ENCODE measurements around the gene PTPN12.

Gene PTPN12

GRCh38 chr7:77580762-77581350 is 43.8 kb downstream of the PTPN12 start:
- Histone ChIP-seq H3K4me3 (IDR thresholded peaks at IDR 0.05; ENCODE audit: insufficient read depth, low read depth, low read length) (no peak overlapping the region), H3K4me2 (no peak overlapping the region), H2AFZ (ENCODE audit: low read depth) (no peak overlapping the region), H4K20me1 (ENCODE audit: insufficient read depth) (no peaks in the 10 kb centered on the region), H3K27ac (no peak overlapping the region), H3K9ac (no peak overlapping the region), H3K27me3 (ENCODE audit: insufficient read depth, low read depth) (no peaks in the 10 kb centered on the region), H3K79me2 (ENCODE audit: insufficient read depth, low read depth) (no peaks in the 10 kb centered on the region), H3K36me3 (ENCODE audit: insufficient read depth) (no peaks in the 10 kb centered on the region), H3K4me1 (ENCODE audit: low read depth, poor library complexity, severe bottlenecking) (no peaks in the 10 kb centered on the region)
- no peak for TF ChIP-seq CTCF (conservative IDR thresholded peaks at IDR 0.05; ENCODE audit: low read depth, low read length)

GRCh38 chr7:77587272-77587671 is 50.2 kb downstream of the PTPN12 start:
- Histone ChIP-seq H3K9ac (no peak overlapping the region), H3K27ac (no peak overlapping the region), H3K4me1 (ENCODE audit: low read depth, poor library complexity, severe bottlenecking) (no peaks in the 10 kb centered on the region), H3K79me2 (ENCODE audit: insufficient read depth, low read depth) (no peaks in the 10 kb centered on the region), H3K36me3 (ENCODE audit: insufficient read depth) (no peaks in the 10 kb centered on the region), H2AFZ (ENCODE audit: low read depth) (no peak overlapping the region), H4K20me1 (ENCODE audit: insufficient read depth) (no peaks in the 10 kb centered on the region), H3K4me3 (IDR thresholded peaks at IDR 0.05; ENCODE audit: insufficient read depth, low read depth, low read length) (no peak overlapping the region), H3K27me3 (ENCODE audit: insufficient read depth, low read depth) (no peaks in the 10 kb centered on the region), H3K4me2 (no peak overlapping the region)
- no peak for TF ChIP-seq CTCF (conservative IDR thresholded peaks at IDR 0.05; ENCODE audit: low read depth, low read length)

- H3K36me3 ChIP-seq (ENCODE audit: insufficient read depth), result no peaks in the 10 kb centered on the region
- no peak for TF ChIP-seq CTCF (conservative IDR thresholded peaks at IDR 0.05; ENCODE audit: low read depth, low read length)
These were observed 63.9 kb downstream of the PTPN12 start for GRCh38 chr7:77600952-77601351.

GRCh38 chr7:77606562-77606961 is 69.5 kb downstream of the PTPN12 start:
- Histone ChIP-seq H3K9ac (no peak overlapping the region), H3K36me3 (ENCODE audit: insufficient read depth) (no peaks in the 10 kb centered on the region), H2AFZ (ENCODE audit: low read depth) (no peak overlapping the region), H3K79me2 (ENCODE audit: insufficient read depth, low read depth) (no peaks in the 10 kb centered on the region), H4K20me1 (ENCODE audit: insufficient read depth) (no peaks in the 10 kb centered on the region), H3K27me3 (ENCODE audit: insufficient read depth, low read depth) (no peaks in the 10 kb centered on the region), H3K4me1 (ENCODE audit: low read depth, poor library complexity, severe bottlenecking) (no peaks in the 10 kb centered on the region), H3K27ac (no peak overlapping the region), H3K4me3 (IDR thresholded peaks at IDR 0.05; ENCODE audit: insufficient read depth, low read depth, low read length) (no peak overlapping the region), H3K4me2 (no peak overlapping the region)
- TF ChIP-seq CTCF (conservative IDR thresholded peaks at IDR 0.05; ENCODE audit: low read depth, low read length), result no peak

More at GRCh38 chr7:77600952-77601351, 63.9 kb downstream of the PTPN12 start:
- Histone ChIP-seq H2AFZ (ENCODE audit: low read depth) (no peak overlapping the region), H3K79me2 (ENCODE audit: insufficient read depth, low read depth) (no peaks in the 10 kb centered on the region), H4K20me1 (ENCODE audit: insufficient read depth) (no peaks in the 10 kb centered on the region), H3K4me1 (ENCODE audit: low read depth, poor library complexity, severe bottlenecking) (no peaks in the 10 kb centered on the region), H3K4me2 (no peak overlapping the region), H3K27me3 (ENCODE audit: insufficient read depth, low read depth) (no peaks in the 10 kb centered on the region), H3K4me3 (IDR thresholded peaks at IDR 0.05; ENCODE audit: insufficient read depth, low read depth, low read length) (no peak overlapping the region), H3K9ac (no peak overlapping the region), H3K27ac (no peak overlapping the region)
